ENCODE data around the gene CCT3.
A peak's percentile ranks its signal among the peaks of the same experiment; 100 is the strongest.

Gene CCT3

GRCh38 chr1:156338180-156338976, at the start of gene CCT3, which contains the start of gene TSACC:
CCT3 (minus strand) TSS chr1:156338292; CDS start chr1:156338184, 108 bp downstream.
TSACC (plus strand) TSS chr1:156338526; CDS start chr1:156339758, 1,232 bp downstream.
- H3K79me2 ChIP-seq (ENCODE audit: insufficient read depth, low read length) = peaks cover 45% of the 10 kb centered on the region
- TF ChIP-seq, protein P1, sequence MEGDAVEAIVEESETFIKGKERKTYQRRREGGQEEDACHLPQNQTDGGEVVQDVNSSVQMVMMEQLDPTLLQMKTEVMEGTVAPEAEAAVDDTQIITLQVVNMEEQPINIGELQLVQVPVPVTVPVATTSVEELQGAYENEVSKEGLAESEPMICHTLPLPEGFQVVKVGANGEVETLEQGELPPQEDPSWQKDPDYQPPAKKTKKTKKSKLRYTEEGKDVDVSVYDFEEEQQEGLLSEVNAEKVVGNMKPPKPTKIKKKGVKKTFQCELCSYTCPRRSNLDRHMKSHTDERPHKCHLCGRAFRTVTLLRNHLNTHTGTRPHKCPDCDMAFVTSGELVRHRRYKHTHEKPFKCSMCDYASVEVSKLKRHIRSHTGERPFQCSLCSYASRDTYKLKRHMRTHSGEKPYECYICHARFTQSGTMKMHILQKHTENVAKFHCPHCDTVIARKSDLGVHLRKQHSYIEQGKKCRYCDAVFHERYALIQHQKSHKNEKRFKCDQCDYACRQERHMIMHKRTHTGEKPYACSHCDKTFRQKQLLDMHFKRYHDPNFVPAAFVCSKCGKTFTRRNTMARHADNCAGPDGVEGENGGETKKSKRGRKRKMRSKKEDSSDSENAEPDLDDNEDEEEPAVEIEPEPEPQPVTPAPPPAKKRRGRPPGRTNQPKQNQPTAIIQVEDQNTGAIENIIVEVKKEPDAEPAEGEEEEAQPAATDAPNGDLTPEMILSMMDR (IDR thresholded peaks at IDR 0.05; ENCODE audit: insufficient read depth, low read length, poor library complexity, severe bottlenecking) = no peak
- no peak for TF ChIP-seq EZH2phosphoT487 (conservative IDR thresholded peaks at IDR 0.05; ENCODE audit: low read length)

GRCh38 chr1:156387870-156388173, 49.7 kb upstream of the CCT3 start:
- no peak for TF ChIP-seq EZH2phosphoT487 (conservative IDR thresholded peaks at IDR 0.05; ENCODE audit: low read length)
- TF ChIP-seq, protein P1 (IDR thresholded peaks at IDR 0.05; ENCODE audit: insufficient read depth, low read length, poor library complexity, severe bottlenecking) = no peak
- Histone ChIP-seq H3F3A (ENCODE audit: insufficient read depth) (no peaks in the 10 kb centered on the region), H3K36me3 (ENCODE audit: low read length) (no peaks in the 10 kb centered on the region), H3K4me3 (ENCODE audit: insufficient read depth, low read length, poor library complexity, severe bottlenecking) (no peak overlapping the region), H2AFZ (ENCODE audit: low read depth, low read length, severe bottlenecking) (no peak overlapping the region), H3K9me3 (ENCODE audit: insufficient read depth, low read length) (no peaks in the 10 kb centered on the region), H3K9ac (ENCODE audit: low read length) (no peak overlapping the region), H3K4me2 (ENCODE audit: low read depth, low read length, poor library complexity, severe bottlenecking) (no peak overlapping the region), H4K20me1 (ENCODE audit: low read depth, low read length) (no peaks in the 10 kb centered on the region), H3K79me2 (ENCODE audit: insufficient read depth, low read length) (no peaks in the 10 kb centered on the region), H3K27ac (ENCODE audit: low read depth, low read length) (no peak overlapping the region), H3K27me3 (ENCODE audit: low read length) (no peaks in the 10 kb centered on the region), H3K9me2 (replicated peaks; ENCODE audit: insufficient read depth, low read length) (no peaks in the 10 kb centered on the region)

More at GRCh38 chr1:156338180-156338976, at the start of gene CCT3, which contains the start of gene TSACC:
- H3K27me3 ChIP-seq (ENCODE audit: low read length) = no peaks in the 10 kb centered on the region
- no peaks in the 10 kb centered on the region for H3K9me3 ChIP-seq (ENCODE audit: insufficient read depth, low read length)
- H3K4me2 ChIP-seq (ENCODE audit: low read depth, low read length, poor library complexity, severe bottlenecking) = peak within 1 kb of the TSS; percentile 82
- H3K27ac ChIP-seq (ENCODE audit: low read depth, low read length) = peak within 1 kb of the TSS; percentile 93
- H3K9me2 ChIP-seq (replicated peaks; ENCODE audit: insufficient read depth, low read length) = no peaks in the 10 kb centered on the region
- peak within 1 kb of the TSS; percentile 46 for H2AFZ ChIP-seq (ENCODE audit: low read depth, low read length, severe bottlenecking)
- peak within 1 kb of the TSS; percentile 77 for H3K9ac ChIP-seq (ENCODE audit: low read length)
- H4K20me1 ChIP-seq (ENCODE audit: low read depth, low read length) = peaks cover 16% of the 10 kb centered on the region; the same call in 1 of the 2 replicates
- H3F3A ChIP-seq (ENCODE audit: insufficient read depth) = peaks cover 10% of the 10 kb centered on the region; the same call in 1 of the 2 replicates
- H3K4me3 ChIP-seq (ENCODE audit: insufficient read depth, low read length, poor library complexity, severe bottlenecking) = peak within 1 kb of the TSS; percentile 90
- H3K36me3 ChIP-seq (ENCODE audit: low read length) = peaks cover 19% of the 10 kb centered on the region

DNA sequence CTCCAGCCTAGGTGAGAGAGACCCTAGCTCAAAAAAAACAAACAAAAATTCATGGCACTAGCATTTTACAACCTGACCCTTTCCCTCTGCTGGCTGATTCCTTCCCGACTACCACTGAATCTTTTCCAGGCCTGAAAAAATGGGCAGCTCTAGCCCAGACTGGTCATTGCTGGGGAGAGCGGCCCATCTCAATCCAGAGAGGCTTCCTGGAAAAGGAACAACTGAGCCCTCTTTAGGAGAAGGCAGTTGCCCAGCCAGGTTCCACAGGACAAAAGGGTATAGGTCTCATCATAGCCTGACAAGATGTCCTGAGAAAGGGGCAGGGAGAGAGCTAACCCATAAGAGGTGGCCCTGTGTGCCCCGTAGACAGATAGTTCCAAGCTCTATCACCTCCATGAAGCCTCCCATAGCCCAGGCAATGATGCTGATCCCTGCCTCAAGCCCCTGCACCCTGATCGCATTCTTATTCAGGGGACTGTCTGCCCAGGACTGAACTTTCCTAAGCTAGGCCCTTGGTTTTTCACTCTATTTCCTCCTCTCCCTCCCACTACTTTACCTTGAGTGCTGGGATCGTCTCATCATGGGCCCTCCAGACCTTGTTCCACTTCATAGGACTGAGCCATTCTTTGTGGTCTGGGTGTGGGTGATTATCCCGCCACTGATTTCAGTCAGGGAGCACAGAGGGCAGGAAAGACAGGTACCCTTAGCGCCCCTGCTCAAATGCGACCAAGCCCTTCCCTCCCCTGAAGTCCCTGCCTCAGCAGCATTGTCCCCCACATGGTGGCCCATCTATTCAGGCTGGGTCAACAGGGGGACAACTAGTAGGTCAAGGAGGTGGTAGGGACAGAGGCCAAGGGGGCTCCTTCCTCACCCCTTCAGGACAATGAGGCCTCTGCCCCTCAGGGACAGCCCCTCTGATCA, 49.1 kb upstream of the CCT3 start:
- H3K27me3 ChIP-seq (ENCODE audit: low read length) = no peaks in the 10 kb centered on the region
- no peak for TF ChIP-seq EZH2phosphoT487 (conservative IDR thresholded peaks at IDR 0.05; ENCODE audit: low read length)
- TF ChIP-seq, protein P1 (IDR thresholded peaks at IDR 0.05; ENCODE audit: insufficient read depth, low read length, poor library complexity, severe bottlenecking) = no peak
- H3K9me2 ChIP-seq (replicated peaks; ENCODE audit: insufficient read depth, low read length) = no peaks in the 10 kb centered on the region
- H2AFZ ChIP-seq (ENCODE audit: low read depth, low read length, severe bottlenecking) = no peak overlapping the region
- no peak overlapping the region for H3K9ac ChIP-seq (ENCODE audit: low read length)
- H3K27ac ChIP-seq (ENCODE audit: low read depth, low read length) = no peak overlapping the region
- no peaks in the 10 kb centered on the region for H3K9me3 ChIP-seq (ENCODE audit: insufficient read depth, low read length)
- no peak overlapping the region for H3K4me2 ChIP-seq (ENCODE audit: low read depth, low read length, poor library complexity, severe bottlenecking)
- H3K4me3 ChIP-seq (ENCODE audit: insufficient read depth, low read length, poor library complexity, severe bottlenecking) = no peak overlapping the region
- H3F3A ChIP-seq (ENCODE audit: insufficient read depth) = no peaks in the 10 kb centered on the region
- H3K79me2 ChIP-seq (ENCODE audit: insufficient read depth, low read length) = no peaks in the 10 kb centered on the region
- H3K36me3 ChIP-seq (ENCODE audit: low read length) = no peaks in the 10 kb centered on the region
- H4K20me1 ChIP-seq (ENCODE audit: low read depth, low read length) = no peaks in the 10 kb centered on the region

Data from SU-DHL-6 (cell line).